ENCODE data around the gene SLC25A36. TPM values are rescaled to one million over a fixed set of nuclear protein-coding genes. Genes with fewer than 3 reads are reported as not detected.
"Not testable (repeated sequence)": the region's sequence is repeated elsewhere in the genome, so short reads cannot be mapped to it uniquely, and the experiment has no call there.

The SLC25A36 gene
- total and polyA plus RNA-seq, 2 of the 4 experiments (the other 2 are of a cell fraction), result 31.3 to 76.7 TPM

DNA sequence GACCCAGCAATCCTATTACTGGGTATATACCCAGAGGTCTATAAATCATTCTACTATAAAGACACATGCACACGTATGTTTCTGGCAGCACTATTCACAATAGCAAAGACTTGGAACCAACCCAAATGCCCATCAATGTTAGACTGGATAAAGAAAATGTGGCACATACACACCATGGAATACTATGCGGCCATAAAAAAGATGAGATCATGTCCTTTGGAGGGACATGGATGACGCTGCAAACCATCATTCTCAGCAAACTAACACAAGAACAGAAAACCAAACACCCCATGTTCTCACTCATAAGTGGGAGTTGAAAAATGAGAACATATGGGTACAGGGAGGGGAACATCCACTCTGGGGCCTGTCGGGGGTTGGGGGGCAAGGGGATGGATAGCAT, 2.3 kb upstream of the SLC25A36 start:
- dilution Hi-C loops (cut with HindIII; ENCODE audit: low sequenced_read_pairs, unreplicated experiment); H3K36me3 ChIP-seq (ENCODE audit: control insufficient read depth, insufficient read depth, low read length); POLR2A ChIA-PET (ENCODE audit: unreplicated experiment); BruUV-seq (replicated peaks); H2AK5ac ChIP-seq (ENCODE audit: low read depth, low read length); H3K56ac ChIP-seq (ENCODE audit: extremely low read depth, insufficient read depth, low read length); DNase-seq; H3K9me1 ChIP-seq (ENCODE audit: insufficient read depth, low read length); H3K79me1 ChIP-seq (ENCODE audit: low read depth in 1 of 2, low read length in 2 of 2); H4K20me1 ChIP-seq (ENCODE audit: insufficient read depth, low read length); H3K23ac ChIP-seq (ENCODE audit: low read depth, low read length); H2BK20ac ChIP-seq (ENCODE audit: low read depth, low read length); H3K4me2 ChIP-seq (ENCODE audit: low read depth, low read length); H2BK5ac ChIP-seq (ENCODE audit: low read depth, low read length, poor library complexity, severe bottlenecking); ATAC-seq (ENCODE audit: low read depth); H2BK15ac ChIP-seq (ENCODE audit: low read depth, low read length); in situ Hi-C loops (cut with MboI; ENCODE audit: low sequenced_read_pairs); H3K27ac ChIP-seq (ENCODE audit: insufficient read depth, low read length); H4K91ac ChIP-seq (ENCODE audit: insufficient read depth, low read depth, low read length); H2BK120ac ChIP-seq (ENCODE audit: low read depth, low read length); H4K5ac ChIP-seq (ENCODE audit: low read depth, low read length); H2AK9ac ChIP-seq (replicated peaks; ENCODE audit: low read depth, low read length, poor library complexity); H3K4me1 ChIP-seq (ENCODE audit: control insufficient read depth, insufficient read depth, low read length); intact Hi-C loops (cut with micrococcal nuclease); H3K18ac ChIP-seq (ENCODE audit: low read depth, low read length); CTCF ChIA-PET; H3K14ac ChIP-seq (replicated peaks; ENCODE audit: low read depth, low read length); H3K9me3 ChIP-seq (ENCODE audit: control insufficient read depth, insufficient read depth, low read length); H3K9ac ChIP-seq (ENCODE audit: low read depth, low read length); H3K27me3 ChIP-seq (ENCODE audit: control insufficient read depth, insufficient read depth, low read length); H4K8ac ChIP-seq (ENCODE audit: low read depth in 2 of 2, low read length in 2 of 2); H3K4ac ChIP-seq (ENCODE audit: low read depth, low read length); H3K4me3 ChIP-seq (ENCODE audit: insufficient read depth, low read depth, low read length); H2AFZ ChIP-seq (replicated peaks; ENCODE audit: low read length, poor library complexity): not testable (repeated sequence)
- no CpG with 5 or more reads among the region's 4 CpGs for WGBS, 2 experiments (ENCODE audit: extremely low coverage in 2 of 2, insufficient read length in 1 of 2)

Measured in IMR-90 (cell line).